GM12892 (cell line): ENCODE data around the gene ABCC9.

Source experiments
- POLR2A ChIP-seq: IDR thresholded peaks from 2 replicates; pipeline ENCODE4 v1.6.1; 2011; ENCODE audit warnings: low read depth, low read length, control low read depth
- POLR2AphosphoS5 ChIP-seq: IDR thresholded peaks from 2 replicates; pipeline ENCODE4 v1.6.1; 2011; ENCODE audit warnings: low read depth, low read length, control low read depth
- TAF1 ChIP-seq: IDR thresholded peaks from 2 replicates; pipeline ENCODE4 v1.6.1; 2011; ENCODE audit warnings: low read depth, mild to moderate bottlenecking, control low read depth, low read length, borderline replicate concordance

- no peak for TF ChIP-seq POLR2AphosphoS5
- TF ChIP-seq POLR2A = no peak
- no peak for TF ChIP-seq TAF1
Observed at GRCh38 chr12:21831791-21832344, 109.4 kb downstream of the ABCC9 start.
